GM12878 (cell line): ENCODE measurements around the gene RGS16. TPM values are rescaled to one million over a fixed set of nuclear protein-coding genes. Genes with fewer than 3 reads are reported as not detected.

Experiments used
- ATAC-seq: fragments of 200-7000 bp; cut with Tn5 transposase; 3 replicates; pipeline ENCODE4 v1.9.1; 2020; ENCODE audit warnings: mild to moderate bottlenecking, moderate library complexity
- BruUV-seq: library from RNA; stranded (reverse); fragments of 400-500 nt; replicated peaks from 2 replicates; lab custom pipeline; 2021; lab: Mats Ljungman, UMichigan
- CTCF ChIA-PET: fragments of 300-600 bp; sonication (Branson Sonifier 250); formaldehyde crosslinking; extraction: SDS; loops from one replicate; lab custom pipeline; 2021; ENCODE audit warnings: inconsistent platforms; lab: Yijun Ruan, JAX
- POLR2A ChIA-PET: fragments of 350-600 bp; formaldehyde crosslinking; extraction: SDS; loops from one replicate; lab custom pipeline; 2021; ENCODE audit warnings: inconsistent platforms; lab: Charles Lee
- RAD21 ChIA-PET: fragments of 300-600 bp; sonication (Branson Sonifier 250); formaldehyde crosslinking; loops from one replicate; lab custom pipeline; 2023; ENCODE audit warnings: antibody characterized with exemption; ENCODE audit not compliant: unreplicated experiment; lab: Charles Lee
- SMC1A ChIA-PET: fragments of 300-600 bp; sonication (Branson Sonifier 250); formaldehyde crosslinking; loops from one replicate; lab custom pipeline; 2023; ENCODE audit not compliant: unreplicated experiment, uncharacterized antibody; lab: Charles Lee
- DNase-seq: peaks from one replicate; pipeline ENCODE4 v3.0.0-alpha.2; 2011; ENCODE audit warnings: low read depth, low spot score
- FAIRE-seq: peaks from 3 replicates; lab custom pipeline; 2011; peaks lifted over from hg19 to GRCh38; lab: Jason Lieb, UNC
- H2AFZ ChIP-seq: 2 replicates; pipeline ENCODE4 v1.6.0; 2011; ENCODE audit warnings: low read depth, low read length, control low read depth; ENCODE audit not compliant: control insufficient read depth
- H3K27ac ChIP-seq: 2 replicates; pipeline ENCODE4 v1.5.1; 2011; ENCODE audit warnings: control low read depth; ENCODE audit not compliant: control insufficient read depth, insufficient read depth
- H3K27me3 ChIP-seq, 2 experiments: replicated peaks in 1 of 2; 2 replicates each; pipeline versions ENCODE4 v1.6.0 to v1.6.1; 2011; ENCODE audit warnings: low read length in 1 of 2; ENCODE audit not compliant: control insufficient read depth in 2 of 2, insufficient read depth in 2 of 2
- H3K36me3 ChIP-seq, 2 experiments: 2 replicates each; pipeline ENCODE4 v1.5.1; 2011; ENCODE audit warnings: low read length in 1 of 2; ENCODE audit not compliant: control insufficient read depth in 2 of 2, insufficient read depth in 2 of 2
- H3K4me1 ChIP-seq: 2 replicates; pipeline ENCODE4 v1.6.1; 2011; ENCODE audit warnings: mild to moderate bottlenecking, low read length, moderate library complexity, mixed read lengths; ENCODE audit not compliant: control insufficient read depth, insufficient read depth
- H3K4me2 ChIP-seq: 2 replicates; pipeline ENCODE4 v1.6.0; 2011; ENCODE audit warnings: control low read depth; ENCODE audit not compliant: control insufficient read depth, insufficient read depth
- H3K4me3 ChIP-seq: fragments of 200-600 bp; sonication (generic); 2 replicates; pipeline ENCODE4 v1.5.1; 2016
- H3K79me2 ChIP-seq: 2 replicates; pipeline ENCODE4 v1.6.0; 2011; ENCODE audit warnings: low read length; ENCODE audit not compliant: control insufficient read depth, insufficient read depth
- H3K9ac ChIP-seq: 2 replicates; pipeline ENCODE4 v1.8.0; 2011; ENCODE audit warnings: low read length, control low read depth, mixed read lengths; ENCODE audit not compliant: control insufficient read depth, insufficient read depth
- H3K9me3 ChIP-seq: replicated peaks from 3 replicates; pipeline ENCODE4 v1.5.1; 2011; ENCODE audit warnings: mild to moderate bottlenecking, low read length; ENCODE audit not compliant: control insufficient read depth, insufficient read depth
- H4K20me1 ChIP-seq: 2 replicates; pipeline ENCODE4 v1.6.0; 2011; ENCODE audit not compliant: control insufficient read depth, insufficient read depth
- WGBS: methylation state at CpG from one replicate; pipeline ENCODE4 v1.1.6; 2016; ENCODE audit warnings: low lambda C conversion rate; ENCODE audit not compliant: insufficient replicate concordance, insufficient coverage; ENCODE audit errors: missing lambda C conversion rate; 5-methylcytosine and 5-hydroxymethylcytosine counted together
- in situ Hi-C: fragments of 300-500 bp; cut with MboI; formaldehyde crosslinking; loops from 9 replicates; pipeline ENCODE4 v1.14.3; 2018; ENCODE audit warnings: mixed read lengths
- intact Hi-C: fragments of 100-400 bp; cut with micrococcal nuclease; formaldehyde crosslinking; loops from one replicate; pipeline ENCODE4 v1.14.2; 2022; ENCODE audit not compliant: unreplicated experiment
- polyA plus RNA-seq, 11 experiments: library from polyadenylated mRNA; depleted of rRNA in 4 of 11; unstranded in 6 of 11; stranded (reverse) in 5 of 11; fragments of >200 nt; fragmentation: Nextera tagmentation in 4 of 11; fragmentation: Illumina TruSeq in 1 of 11; extraction: Ambion mirVana in 4 of 11; extraction: Trizol in 1 of 11; gene quantifications; 1 replicate in 1 of 11; 2 replicates in 10 of 11; pipeline versions ENCODE4 v1.2.1 to v1.2.3, GENCODE V29; 2011 to 2016; ENCODE audit warnings: inconsistent platforms in 2 of 11, missing spikeins in 2 of 11, low read depth in 1 of 11
- total RNA-seq, 4 experiments: library from RNA; depleted of rRNA in 3 of 4; stranded (reverse); fragments of >200 nt in 3 of 4; fragmentation: Illumina TruSeq in 1 of 4; extraction: Trizol in 1 of 4; gene quantifications; 2 replicates each; pipeline versions ENCODE4 v1.2.1 to v1.2.3, GENCODE V29; 2013 to 2021
- TF ChIP-seq, protein P1 (sequence below): fragments of 450-650 bp; IDR thresholded peaks from 2 replicates; pipeline ENCODE4 v1.6.1; 2017; ENCODE audit warnings: mild to moderate bottlenecking, moderate library complexity

The RGS16 gene
- total and polyA plus RNA-seq, 10 of the 15 experiments (the other 5 are each of a cell fraction or from before 2014, with no cell fraction given) = 16.4 to 58.2 (median 44.6) TPM

DNA sequence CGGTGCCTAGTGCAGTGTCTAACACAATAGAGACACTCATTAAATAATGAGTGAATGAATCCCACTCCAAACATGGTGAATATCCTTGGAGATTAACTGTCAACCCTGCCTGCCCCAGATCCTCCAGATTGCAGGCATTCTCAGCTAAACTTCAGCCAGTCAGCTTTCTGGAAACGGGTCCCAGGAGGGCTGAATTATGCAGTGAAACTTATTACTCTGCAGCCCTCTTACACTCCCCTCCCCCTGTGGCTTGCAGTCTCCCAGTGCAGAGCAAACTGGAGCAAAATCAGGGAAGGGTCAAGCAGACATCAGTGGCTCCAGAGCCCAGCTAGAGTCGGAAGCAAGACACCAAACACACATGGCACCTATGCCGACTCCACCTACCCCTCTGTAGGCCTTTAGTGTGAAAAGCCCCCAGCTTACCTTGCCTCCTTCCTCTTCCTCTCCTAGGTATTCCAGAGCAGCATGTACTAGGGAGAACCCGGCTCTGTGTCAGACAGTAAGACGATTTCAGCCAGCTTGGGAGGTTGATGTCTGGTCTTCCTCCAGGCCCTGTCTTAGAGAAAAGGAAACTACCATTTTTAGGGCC lies 6.5 kb upstream of the RGS16 start:
- Histone ChIP-seq H3K79me2 (no peaks in the 10 kb centered on the region), H3K4me3 (no peak overlapping the region), H2AFZ (no peak overlapping the region), H3K9me3 (no peaks in the 10 kb centered on the region), H4K20me1 (no peaks in the 10 kb centered on the region), H3K4me1 (peaks cover 52% of the 10 kb centered on the region), H3K27ac (peak overlapping the region; percentile 4), H3K27me3 (no peaks in the 10 kb centered on the region), H3K9ac (no peak overlapping the region), H3K36me3 (no peaks in the 10 kb centered on the region), H3K4me2 (peak overlapping the region; percentile 45)
- DNase-seq (no peak), FAIRE-seq (no peak), ATAC-seq (no peak)
- WGBS = 74% methylated on average over 6 of the region's 6 CpGs
- TF ChIP-seq, protein P1, sequence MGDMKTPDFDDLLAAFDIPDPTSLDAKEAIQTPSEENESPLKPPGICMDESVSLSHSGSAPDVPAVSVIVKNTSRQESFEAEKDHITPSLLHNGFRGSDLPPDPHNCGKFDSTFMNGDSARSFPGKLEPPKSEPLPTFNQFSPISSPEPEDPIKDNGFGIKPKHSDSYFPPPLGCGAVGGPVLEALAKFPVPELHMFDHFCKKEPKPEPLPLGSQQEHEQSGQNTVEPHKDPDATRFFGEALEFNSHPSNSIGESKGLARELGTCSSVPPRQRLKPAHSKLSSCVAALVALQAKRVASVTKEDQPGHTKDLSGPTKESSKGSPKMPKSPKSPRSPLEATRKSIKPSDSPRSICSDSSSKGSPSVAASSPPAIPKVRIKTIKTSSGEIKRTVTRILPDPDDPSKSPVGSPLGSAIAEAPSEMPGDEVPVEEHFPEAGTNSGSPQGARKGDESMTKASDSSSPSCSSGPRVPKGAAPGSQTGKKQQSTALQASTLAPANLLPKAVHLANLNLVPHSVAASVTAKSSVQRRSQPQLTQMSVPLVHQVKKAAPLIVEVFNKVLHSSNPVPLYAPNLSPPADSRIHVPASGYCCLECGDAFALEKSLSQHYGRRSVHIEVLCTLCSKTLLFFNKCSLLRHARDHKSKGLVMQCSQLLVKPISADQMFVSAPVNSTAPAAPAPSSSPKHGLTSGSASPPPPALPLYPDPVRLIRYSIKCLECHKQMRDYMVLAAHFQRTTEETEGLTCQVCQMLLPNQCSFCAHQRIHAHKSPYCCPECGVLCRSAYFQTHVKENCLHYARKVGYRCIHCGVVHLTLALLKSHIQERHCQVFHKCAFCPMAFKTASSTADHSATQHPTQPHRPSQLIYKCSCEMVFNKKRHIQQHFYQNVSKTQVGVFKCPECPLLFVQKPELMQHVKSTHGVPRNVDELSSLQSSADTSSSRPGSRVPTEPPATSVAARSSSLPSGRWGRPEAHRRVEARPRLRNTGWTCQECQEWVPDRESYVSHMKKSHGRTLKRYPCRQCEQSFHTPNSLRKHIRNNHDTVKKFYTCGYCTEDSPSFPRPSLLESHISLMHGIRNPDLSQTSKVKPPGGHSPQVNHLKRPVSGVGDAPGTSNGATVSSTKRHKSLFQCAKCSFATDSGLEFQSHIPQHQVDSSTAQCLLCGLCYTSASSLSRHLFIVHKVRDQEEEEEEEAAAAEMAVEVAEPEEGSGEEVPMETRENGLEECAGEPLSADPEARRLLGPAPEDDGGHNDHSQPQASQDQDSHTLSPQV = no peak
- ChIA-PET POLR2A (interaction anchor here (0.7 kb wide), 2 partner anchors 15 to 22 kb away, joined by 3 to 4 read pairs; partner anchors contain the start of gene RNASEL), SMC1A (interaction anchor here (0.8 to 19.4 kb wide), 6 partner anchors 10 to 172 kb away, joined by 3 to 238 read pairs (median 14); partner anchors contain the start of gene RGS16), RAD21 (interaction anchor here (0.6 to 9.4 kb wide), 2 partner anchors 13 to 172 kb away, joined by 3 to 93 read pairs; no protein-coding TSS in a partner anchor), CTCF (interaction anchor here (1.2 to 37.4 kb wide), 3 partner anchors 7 to 178 kb away, joined by 4 to 1888 read pairs (median 119); partner anchors contain the start of genes NPL and RGS16)
- in situ Hi-C loops = no loop called here
- intact Hi-C loops = no loop called here
- BruUV-seq = no TSS peak
